Liver (tissue), 3 donors: ENCODE data around the gene SNX20.

ENCODE experiments used
- CTCF ChIP-seq: fragments of 150-350 bp; IDR thresholded peaks from 2 replicates; pipeline ENCODE4 v1.5.1; 2017; ENCODE audit warnings: improper control_type of control experiment, low read depth, low read length; ENCODE audit not compliant: missing input control
- EGR1 ChIP-seq, 2 donors: IDR thresholded peaks; 2 replicates each; pipeline ENCODE4 v1.6.1; 2016 to 2018; ENCODE audit warnings: antibody characterized with exemption in 2 of 2, low read depth in 2 of 2
- FOXA2 ChIP-seq: IDR thresholded peaks from 2 replicates; pipeline ENCODE4 v1.6.1; 2016; ENCODE audit warnings: antibody characterized with exemption
- GABPA ChIP-seq, 2 donors: IDR thresholded peaks in 1 of 2; conservative IDR thresholded peaks in 1 of 2; 2 replicates each; pipeline ENCODE4 v1.6.1; 2016; ENCODE audit warnings: antibody characterized with exemption in 2 of 2, mild to moderate bottlenecking in 1 of 2, moderate library complexity in 1 of 2
- JUND ChIP-seq, 2 donors: IDR thresholded peaks; 2 replicates each; pipeline ENCODE4 v1.6.1; 2016; ENCODE audit warnings: antibody characterized with exemption in 2 of 2
- RAD21 ChIP-seq, 2 donors: IDR thresholded peaks; 2 replicates each; pipeline ENCODE4 v1.6.1; 2016; ENCODE audit warnings: antibody characterized with exemption in 2 of 2, mild to moderate bottlenecking in 2 of 2
- TAF1 ChIP-seq: conservative IDR thresholded peaks from 2 replicates; pipeline ENCODE4 v1.6.1; 2016; ENCODE audit warnings: antibody characterized with exemption, mild to moderate bottlenecking
- YY1 ChIP-seq: IDR thresholded peaks from 2 replicates; pipeline ENCODE4 v1.6.1; 2016; ENCODE audit warnings: antibody characterized with exemption, mild to moderate bottlenecking
- TF ChIP-seq, protein P1 (sequence below): IDR thresholded peaks from 2 replicates; pipeline ENCODE4 v1.6.1; 2016; ENCODE audit warnings: antibody characterized with exemption
- TF ChIP-seq, protein P2 (sequence below): IDR thresholded peaks from 2 replicates; pipeline ENCODE4 v1.6.1; 2016; ENCODE audit warnings: antibody characterized with exemption
- donor health status: healthy.
- donor health status: healthy.

DNA sequence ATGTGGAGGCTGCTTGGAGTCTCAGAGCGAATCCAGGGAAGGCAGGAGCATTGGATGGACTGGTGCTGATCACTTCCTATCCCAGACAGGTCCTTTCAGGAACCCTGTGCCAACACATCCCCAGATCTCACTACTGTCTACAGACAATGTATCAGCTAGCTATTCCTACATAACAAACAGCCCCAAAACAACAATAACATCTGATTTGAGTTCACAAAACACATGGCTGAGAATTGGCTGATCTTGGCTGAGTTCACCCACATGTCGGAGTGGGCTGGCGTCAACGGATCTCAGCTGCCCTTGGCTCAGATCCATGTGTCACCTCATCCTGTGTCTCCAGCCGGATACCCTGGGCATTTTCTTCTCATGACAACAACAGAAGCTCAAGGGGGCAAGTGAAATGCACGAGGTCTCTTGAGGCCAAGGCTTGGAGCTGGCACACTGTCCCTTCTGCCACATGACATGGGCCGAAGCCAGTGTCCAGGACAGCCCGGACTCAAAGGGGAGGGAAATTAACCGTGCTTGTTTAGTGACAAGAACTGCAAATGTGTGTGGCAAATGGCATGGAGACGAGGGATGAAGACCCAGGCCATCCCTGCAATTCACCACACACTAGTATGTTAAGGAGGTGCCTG, 18.7 kb downstream of the SNX20 start:
- TF ChIP-seq EGR1 (IDR thresholded peaks at IDR 0.05; ENCODE audit: low read depth in 2 of 2) (no peak), FOXA2 (no peak), GABPA (IDR thresholded peaks at IDR 0.05 in 1 of 2, conservative IDR thresholded peaks at IDR 0.05 in 1 of 2) (no peak), CTCF (no peak), RAD21 (IDR thresholded peaks at IDR 0.05) (no peak), JUND (IDR thresholded peaks at IDR 0.05) (no peak), YY1 (no peak), TAF1 (no peak)
- TF ChIP-seq, protein P1, sequence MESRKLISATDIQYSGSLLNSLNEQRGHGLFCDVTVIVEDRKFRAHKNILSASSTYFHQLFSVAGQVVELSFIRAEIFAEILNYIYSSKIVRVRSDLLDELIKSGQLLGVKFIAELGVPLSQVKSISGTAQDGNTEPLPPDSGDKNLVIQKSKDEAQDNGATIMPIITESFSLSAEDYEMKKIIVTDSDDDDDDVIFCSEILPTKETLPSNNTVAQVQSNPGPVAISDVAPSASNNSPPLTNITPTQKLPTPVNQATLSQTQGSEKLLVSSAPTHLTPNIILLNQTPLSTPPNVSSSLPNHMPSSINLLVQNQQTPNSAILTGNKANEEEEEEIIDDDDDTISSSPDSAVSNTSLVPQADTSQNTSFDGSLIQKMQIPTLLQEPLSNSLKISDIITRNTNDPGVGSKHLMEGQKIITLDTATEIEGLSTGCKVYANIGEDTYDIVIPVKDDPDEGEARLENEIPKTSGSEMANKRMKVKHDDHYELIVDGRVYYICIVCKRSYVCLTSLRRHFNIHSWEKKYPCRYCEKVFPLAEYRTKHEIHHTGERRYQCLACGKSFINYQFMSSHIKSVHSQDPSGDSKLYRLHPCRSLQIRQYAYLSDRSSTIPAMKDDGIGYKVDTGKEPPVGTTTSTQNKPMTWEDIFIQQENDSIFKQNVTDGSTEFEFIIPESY, result no peak
- TF ChIP-seq, protein P2, sequence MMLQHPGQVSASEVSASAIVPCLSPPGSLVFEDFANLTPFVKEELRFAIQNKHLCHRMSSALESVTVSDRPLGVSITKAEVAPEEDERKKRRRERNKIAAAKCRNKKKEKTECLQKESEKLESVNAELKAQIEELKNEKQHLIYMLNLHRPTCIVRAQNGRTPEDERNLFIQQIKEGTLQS, result no peak
